ENCODE data around the gene ZNF407.

The ZNF407 gene

GRCh38 chr18:74820160-74820780, 222.6 kb downstream of the ZNF407 start:
- DNase-seq (ENCODE audit: low read depth in 4 of 4, low spot score in 1 of 4), result no peak

- DNase-seq (ENCODE audit: low read depth in 4 of 4, low spot score in 1 of 4), result no peak
Measured at GRCh38 chr18:74825460-74825859, 227.8 kb downstream of the ZNF407 start.

GRCh38 chr18:74826572-74826971, 228.9 kb downstream of the ZNF407 start:
- DNase-seq (ENCODE audit: low read depth in 4 of 4, low spot score in 1 of 4), result no peak

GRCh38 chr18:74828200-74828599, 230.5 kb downstream of the ZNF407 start:
- DNase-seq (ENCODE audit: low read depth in 4 of 4, low spot score in 1 of 4), result no peak

- no peak for DNase-seq (ENCODE audit: low read depth in 4 of 4, low spot score in 1 of 4)
Measured at GRCh38 chr18:74831571-74832250, 234.0 kb downstream of the ZNF407 start.

GRCh38 chr18:74832381-74832780, 234.7 kb downstream of the ZNF407 start:
- DNase-seq (ENCODE audit: low read depth in 4 of 4, low spot score in 1 of 4), result no peak

GRCh38 chr18:74832999-74833398, 235.3 kb downstream of the ZNF407 start:
- DNase-seq (ENCODE audit: low read depth in 4 of 4, low spot score in 1 of 4), result no peak

GRCh38 chr18:74834424-74835309, 237.0 kb downstream of the ZNF407 start:
- no peak for DNase-seq (ENCODE audit: low read depth in 4 of 4, low spot score in 1 of 4)

- DNase-seq (ENCODE audit: low read depth in 4 of 4, low spot score in 1 of 4), result no peak
Measured at GRCh38 chr18:74836296-74837139, 238.8 kb downstream of the ZNF407 start.

- no peak for DNase-seq (ENCODE audit: low read depth in 4 of 4, low spot score in 1 of 4)
Measured at GRCh38 chr18:74840492-74841167, 243.0 kb downstream of the ZNF407 start.

- DNase-seq (ENCODE audit: low read depth in 4 of 4, low spot score in 1 of 4), result no peak
Measured at GRCh38 chr18:74841248-74841647, 243.6 kb downstream of the ZNF407 start.

GRCh38 chr18:74849301-74849700, 251.6 kb downstream of the ZNF407 start:
- DNase-seq (ENCODE audit: low read depth in 4 of 4, low spot score in 1 of 4), result no peak

GRCh38 chr18:74856434-74856833, 258.8 kb downstream of the ZNF407 start:
- DNase-seq (ENCODE audit: low read depth in 4 of 4, low spot score in 1 of 4), result no peak

- DNase-seq (ENCODE audit: low read depth in 4 of 4, low spot score in 1 of 4), result no peak
Measured at GRCh38 chr18:74856928-74857327, 259.3 kb downstream of the ZNF407 start.

- no peak for DNase-seq (ENCODE audit: low read depth in 4 of 4, low spot score in 1 of 4)
Measured at GRCh38 chr18:74857901-74858300, 260.2 kb downstream of the ZNF407 start.

- no peak for DNase-seq (ENCODE audit: low read depth in 4 of 4, low spot score in 1 of 4)
Measured at GRCh38 chr18:74861154-74861553, 263.5 kb downstream of the ZNF407 start.

- no peak for DNase-seq (ENCODE audit: low read depth in 4 of 4, low spot score in 1 of 4)
Measured at GRCh38 chr18:74862094-74862493, 264.4 kb downstream of the ZNF407 start.

GRCh38 chr18:74866577-74866976, 268.9 kb downstream of the ZNF407 start:
- DNase-seq (ENCODE audit: low read depth in 4 of 4, low spot score in 1 of 4), result no peak

- no peak for DNase-seq (ENCODE audit: low read depth in 4 of 4, low spot score in 1 of 4)
Measured at GRCh38 chr18:74868461-74868860, 270.8 kb downstream of the ZNF407 start.
